ENCODE results near the gene SLC35F1.

DNA sequence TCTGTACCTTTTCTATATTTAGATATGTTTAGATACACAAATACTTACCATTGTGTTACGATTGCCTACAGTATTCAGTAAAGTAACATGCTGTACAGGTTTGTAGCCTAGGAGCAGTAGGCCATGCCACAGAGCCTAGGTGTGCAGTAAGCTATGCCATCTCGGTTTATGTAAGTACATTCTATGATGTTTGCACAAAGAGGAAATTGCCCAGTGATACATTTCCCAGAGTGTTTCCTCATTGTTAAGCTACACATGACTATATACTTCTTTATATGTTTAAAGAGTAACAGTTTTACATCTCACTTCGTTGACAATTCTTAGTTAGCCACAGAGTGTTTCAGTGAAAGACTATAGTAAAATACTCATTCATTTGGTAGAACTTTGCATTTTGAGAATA lies 51.5 kb downstream of the SLC35F1 start:
- TF ChIP-seq, protein P1, sequence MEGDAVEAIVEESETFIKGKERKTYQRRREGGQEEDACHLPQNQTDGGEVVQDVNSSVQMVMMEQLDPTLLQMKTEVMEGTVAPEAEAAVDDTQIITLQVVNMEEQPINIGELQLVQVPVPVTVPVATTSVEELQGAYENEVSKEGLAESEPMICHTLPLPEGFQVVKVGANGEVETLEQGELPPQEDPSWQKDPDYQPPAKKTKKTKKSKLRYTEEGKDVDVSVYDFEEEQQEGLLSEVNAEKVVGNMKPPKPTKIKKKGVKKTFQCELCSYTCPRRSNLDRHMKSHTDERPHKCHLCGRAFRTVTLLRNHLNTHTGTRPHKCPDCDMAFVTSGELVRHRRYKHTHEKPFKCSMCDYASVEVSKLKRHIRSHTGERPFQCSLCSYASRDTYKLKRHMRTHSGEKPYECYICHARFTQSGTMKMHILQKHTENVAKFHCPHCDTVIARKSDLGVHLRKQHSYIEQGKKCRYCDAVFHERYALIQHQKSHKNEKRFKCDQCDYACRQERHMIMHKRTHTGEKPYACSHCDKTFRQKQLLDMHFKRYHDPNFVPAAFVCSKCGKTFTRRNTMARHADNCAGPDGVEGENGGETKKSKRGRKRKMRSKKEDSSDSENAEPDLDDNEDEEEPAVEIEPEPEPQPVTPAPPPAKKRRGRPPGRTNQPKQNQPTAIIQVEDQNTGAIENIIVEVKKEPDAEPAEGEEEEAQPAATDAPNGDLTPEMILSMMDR (optimal IDR thresholded peaks at IDR 0.05 in 1 of 3, IDR thresholded peaks at IDR 0.05 in 1 of 3, conservative IDR thresholded peaks at IDR 0.05 in 1 of 3; ENCODE audit: extremely low read depth in 1 of 3, insufficient read depth in 2 of 3, low read length in 3 of 3), result no peak
- no peak for TF ChIP-seq EZH2 (IDR thresholded peaks at IDR 0.05; ENCODE audit: low read length)
